ENCODE data around the gene TWNK. TPM values are rescaled to one million over a fixed set of nuclear protein-coding genes. Genes with fewer than 3 reads are reported as not detected.
A peak's percentile ranks its signal among the peaks of the same experiment; 100 is the strongest.

The TWNK gene
- 10 to 100 TPM in 1 of 2 donors, 1 to 10 TPM in 1; 9.7 to 17.3 TPM for total RNA-seq

DNA sequence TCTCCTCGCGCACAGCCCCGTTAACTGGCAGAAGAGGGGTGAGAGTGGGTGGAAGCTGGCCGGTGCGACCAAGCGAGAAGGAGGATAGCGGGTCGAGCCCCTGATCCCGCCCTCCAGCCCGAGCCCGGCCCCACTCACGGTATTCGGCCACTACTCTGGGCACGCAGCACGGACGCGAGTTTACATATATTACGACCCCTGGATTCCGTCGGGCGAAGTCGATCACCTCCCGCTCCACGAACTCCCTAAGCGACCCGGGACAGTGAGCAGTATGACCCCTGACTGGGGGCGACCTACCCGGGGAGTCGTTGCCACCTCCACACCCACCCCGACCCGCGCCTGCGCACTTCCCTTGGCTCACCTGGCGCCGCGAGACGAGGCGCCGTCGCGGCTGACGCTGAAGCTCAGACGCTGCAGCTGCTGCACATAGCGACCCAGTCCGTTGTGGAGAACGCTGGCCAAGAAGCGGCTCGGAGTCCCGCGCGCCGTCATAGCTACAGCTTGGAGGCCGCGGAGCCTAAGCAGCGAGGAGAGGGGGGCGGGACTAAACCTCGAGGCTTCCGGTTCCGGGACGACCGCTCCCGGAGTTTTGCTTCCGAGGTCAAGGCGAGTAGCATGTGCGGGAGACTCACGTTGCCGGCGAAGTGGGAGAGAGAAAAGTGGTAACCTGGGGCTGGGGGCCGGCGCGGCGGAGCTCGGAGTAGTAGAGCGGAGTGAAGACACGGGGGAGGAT is at the start of gene TWNK, which contains the start of gene MRPL43:
TWNK (plus strand) TSS at position 592 of the 733 bp plus-strand sequence. CDS start 668 bp downstream, outside the sequence.
MRPL43 (minus strand) TSS at position 546 of the 733 bp plus-strand sequence; CDS start at position 492, 54 bp downstream.
- Histone ChIP-seq H3K4me3 (peak within 1 kb of the TSS; percentile 70 to 72), H3K27ac (peak within 1 kb of the TSS; percentile 77 to 83), H3K36me3 (peaks cover 0 to 9% of the 10 kb centered on the region in 2 donors), H3K27me3 (replicated peaks; ENCODE audit: insufficient read depth) (no peaks in the 10 kb centered on the region), H3K4me1 (replicated peaks) (peaks cover 7% of the 10 kb centered on the region), H3K9me3 (no peaks in the 10 kb centered on the region)
- DNase-seq (ENCODE audit: low spot score) = peak; percentile 77
- TF ChIP-seq CTCF (IDR thresholded peaks at IDR 0.05) = no peak
- TF ChIP-seq POLR2A (IDR thresholded peaks at IDR 0.05) = peak; percentile 49
- peak; percentile 92 for TF ChIP-seq POLR2AphosphoS5 (IDR thresholded peaks at IDR 0.05)
- intact Hi-C loops (cut with DNase I) = no loop called here
- WGBS = under 1% methylated on average over 62 of the region's 75 CpGs

GRCh38 chr10:100939763-100940344 is 47.5 kb upstream of the TWNK start:
- Histone ChIP-seq H3K4me3 (no peak overlapping the region), H3K36me3 (peaks cover 0 to 4% of the 10 kb centered on the region in 2 donors), H3K27me3 (replicated peaks; ENCODE audit: insufficient read depth) (no peaks in the 10 kb centered on the region), H3K27ac (no peak overlapping the region), H3K9me3 (no peaks in the 10 kb centered on the region), H3K4me1 (replicated peaks) (no peaks in the 10 kb centered on the region)
- TF ChIP-seq POLR2AphosphoS5 (IDR thresholded peaks at IDR 0.05) = no peak
- no peak for TF ChIP-seq POLR2A (IDR thresholded peaks at IDR 0.05)
- TF ChIP-seq CTCF (IDR thresholded peaks at IDR 0.05) = no peak
- no peak for DNase-seq (ENCODE audit: low spot score)
- intact Hi-C loops (cut with DNase I) = no loop called here

DNA sequence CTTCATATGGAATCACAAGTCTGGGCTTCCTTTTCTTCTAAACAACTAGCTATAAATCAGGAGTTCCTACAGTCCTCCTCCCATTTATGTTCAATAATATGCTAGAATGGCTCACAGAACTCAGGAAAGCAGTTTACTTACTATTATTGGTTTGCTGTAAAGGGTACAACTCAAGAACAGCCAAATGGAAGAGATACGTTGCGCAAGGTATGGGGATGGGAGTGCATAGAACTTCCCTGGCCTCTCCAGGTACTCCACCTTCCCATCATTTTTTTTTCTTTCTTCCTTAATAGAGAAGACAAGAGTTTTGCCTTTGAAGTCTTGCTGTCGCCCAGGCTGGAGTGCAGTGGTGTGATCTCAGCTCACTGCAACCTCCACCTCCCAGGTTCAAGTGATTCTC is 45.1 kb upstream of the TWNK start:
- no peaks in the 10 kb centered on the region for H3K9me3 ChIP-seq
- intact Hi-C loops (cut with DNase I) = no loop called here
- peaks cover 4% of the 10 kb centered on the region in 2 donors for H3K36me3 ChIP-seq
- no peak for TF ChIP-seq POLR2A (IDR thresholded peaks at IDR 0.05)
- no peak for TF ChIP-seq POLR2AphosphoS5 (IDR thresholded peaks at IDR 0.05)
- no peak for TF ChIP-seq CTCF (IDR thresholded peaks at IDR 0.05)
- no peak overlapping the region for H3K27ac ChIP-seq
- DNase-seq (ENCODE audit: low spot score) = no peak
- H3K27me3 ChIP-seq (replicated peaks; ENCODE audit: insufficient read depth) = no peaks in the 10 kb centered on the region
- H3K4me3 ChIP-seq = no peak overlapping the region
- 100% methylated on average over 3 of the region's 3 CpGs for WGBS
- H3K4me1 ChIP-seq (replicated peaks) = no peaks in the 10 kb centered on the region

DNA sequence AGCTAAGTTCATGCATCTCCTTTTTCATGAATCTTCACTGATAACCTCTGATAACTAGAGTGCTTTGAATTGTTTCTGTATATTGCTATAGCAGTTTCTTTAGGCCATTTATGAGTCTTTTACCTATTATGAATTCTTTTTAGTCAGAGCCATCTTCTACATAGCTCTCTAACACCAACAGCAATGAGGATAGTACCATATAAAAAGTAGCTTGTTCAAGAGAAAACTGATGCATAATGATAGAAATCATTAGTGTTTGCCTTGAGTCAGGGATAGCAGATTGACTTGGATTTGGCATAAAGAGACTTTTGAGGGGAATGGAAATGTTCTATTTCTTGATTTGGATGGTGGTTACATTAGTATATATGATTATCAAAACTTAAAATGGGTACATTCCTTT is 43.8 kb upstream of the TWNK start:
- intact Hi-C loops (cut with DNase I) = no loop called here
- Histone ChIP-seq H3K9me3 (no peaks in the 10 kb centered on the region), H3K4me3 (no peak overlapping the region), H3K36me3 (peaks cover 4% of the 10 kb centered on the region in 2 donors), H3K4me1 (replicated peaks) (no peaks in the 10 kb centered on the region), H3K27me3 (replicated peaks; ENCODE audit: insufficient read depth) (no peaks in the 10 kb centered on the region), H3K27ac (no peak overlapping the region)
- no peak for DNase-seq (ENCODE audit: low spot score)
- TF ChIP-seq POLR2AphosphoS5 (IDR thresholded peaks at IDR 0.05) (no peak), CTCF (IDR thresholded peaks at IDR 0.05) (no peak), POLR2A (IDR thresholded peaks at IDR 0.05) (no peak)

DNA sequence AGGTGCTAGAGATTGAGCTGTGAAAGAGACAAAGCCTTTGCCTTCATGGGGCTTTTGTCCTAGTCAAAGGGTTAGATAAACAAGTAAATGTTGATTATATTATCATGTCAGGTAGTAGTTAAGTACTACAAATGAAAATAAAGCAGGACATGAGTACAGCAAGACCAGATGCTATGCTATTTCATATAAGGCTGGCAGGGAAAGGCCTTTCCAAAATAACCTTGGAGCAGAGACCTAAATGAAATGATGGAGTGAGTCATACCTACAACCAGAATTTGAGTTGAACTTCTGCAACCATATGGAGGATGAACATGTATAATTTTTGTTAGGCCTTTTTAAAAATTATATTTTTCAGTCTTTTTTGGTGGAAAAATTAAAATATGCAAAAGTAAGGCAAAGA is 41.6 kb upstream of the TWNK start:
- Histone ChIP-seq H3K27ac (no peak overlapping the region), H3K27me3 (replicated peaks; ENCODE audit: insufficient read depth) (no peaks in the 10 kb centered on the region), H3K36me3 (peaks cover 4 to 13% of the 10 kb centered on the region in 2 donors), H3K4me3 (no peak overlapping the region), H3K4me1 (replicated peaks) (no peaks in the 10 kb centered on the region), H3K9me3 (no peaks in the 10 kb centered on the region)
- DNase-seq (ENCODE audit: low spot score) = no peak
- intact Hi-C loops (cut with DNase I) = no loop called here
- TF ChIP-seq POLR2AphosphoS5 (IDR thresholded peaks at IDR 0.05) = no peak
- no peak for TF ChIP-seq CTCF (IDR thresholded peaks at IDR 0.05)
- TF ChIP-seq POLR2A (IDR thresholded peaks at IDR 0.05) = no peak
